HEK293 (cell line): ENCODE results near the gene KIF17.

Experiments
- CTCF ChIA-PET: fragments of 350-600 bp; formaldehyde crosslinking; extraction: SDS; loops from one replicate; lab custom pipeline; 2021; ENCODE audit warnings: antibody characterized with exemption; lab: Yijun Ruan, JAX
- POLR2A ChIA-PET: fragments of 300-600 bp; formaldehyde crosslinking; extraction: SDS; loops from one replicate; lab custom pipeline; 2020; ENCODE audit warnings: antibody characterized with exemption, inconsistent platforms; lab: Yijun Ruan, JAX
- H3K27ac ChIP-seq: fragments of 200-500 bp; sonication (Bioruptor generic); 2 replicates; pipeline ENCODE4 v1.5.1; 2014; ENCODE audit warnings: low read depth, low read length, control low read depth, inconsistent platforms; ENCODE audit errors: extremely low read depth
- H3K36me3 ChIP-seq, 2 experiments: fragments of 200-500 bp in 1 of 2; sonication (Bioruptor generic) in 1 of 2; 1 replicate in 1 of 2; 2 replicates in 1 of 2; pipeline ENCODE4 v1.5.1; 2014 to 2017; ENCODE audit warnings: inconsistent platforms in 2 of 2, low read length in 2 of 2; ENCODE audit not compliant: control insufficient read depth in 2 of 2, insufficient read depth in 1 of 2
- H3K4me1 ChIP-seq: fragments of 200-500 bp; sonication (Bioruptor generic); 2 replicates; pipeline ENCODE4 v1.5.1; 2014; ENCODE audit warnings: mild to moderate bottlenecking, low read length, inconsistent platforms; ENCODE audit not compliant: control insufficient read depth, insufficient read depth
- H3K4me3 ChIP-seq: 2 replicates; pipeline ENCODE4 v1.5.1; 2011; ENCODE audit warnings: low read depth, mild to moderate bottlenecking, control low read depth, low read length, moderate library complexity
- H3K9me3 ChIP-seq: fragments of 200-500 bp; sonication (Bioruptor generic); 2 replicates; pipeline ENCODE4 v1.5.1; 2014; ENCODE audit warnings: low read depth, low read length, inconsistent platforms; ENCODE audit not compliant: control insufficient read depth, insufficient read depth
- REST ChIP-seq: fragments of 450-650 bp; formaldehyde crosslinking; IDR thresholded peaks from 2 replicates; pipeline ENCODE4 v1.5.1; 2016; ENCODE audit warnings: missing biosample characterization, missing genetic modification characterization
- ZBTB21 ChIP-seq: fragments of 450-650 bp; formaldehyde crosslinking; IDR thresholded peaks from 2 replicates; pipeline ENCODE4 v1.5.1; 2017; ENCODE audit warnings: missing biosample characterization, missing genetic modification characterization
- ZNF157 ChIP-seq: fragments of 450-650 bp; formaldehyde crosslinking; IDR thresholded peaks from 2 replicates; pipeline ENCODE4 v1.5.1; 2016; ENCODE audit warnings: missing biosample characterization, missing genetic modification characterization
- ZNF175 ChIP-seq: fragments of 450-650 bp; formaldehyde crosslinking; IDR thresholded peaks from 2 replicates; pipeline ENCODE4 v1.5.1; 2016; ENCODE audit warnings: missing biosample characterization, missing genetic modification characterization
- ZNF354C ChIP-seq: fragments of 450-650 bp; formaldehyde crosslinking; IDR thresholded peaks from 2 replicates; pipeline ENCODE4 v1.5.1; 2016; ENCODE audit warnings: missing biosample characterization, missing genetic modification characterization, low read depth, borderline replicate concordance
- ZNF37A ChIP-seq: fragments of 450-650 bp; IDR thresholded peaks from 2 replicates; pipeline ENCODE4 v1.5.1; 2018; ENCODE audit warnings: missing biosample characterization, missing genetic modification characterization
- ZNF580 ChIP-seq: fragments of 450-650 bp; formaldehyde crosslinking; IDR thresholded peaks from 2 replicates; pipeline ENCODE4 v1.5.1; 2016; ENCODE audit warnings: missing biosample characterization, missing genetic modification characterization
- ZNF624 ChIP-seq: fragments of 450-650 bp; formaldehyde crosslinking; IDR thresholded peaks from 2 replicates; pipeline ENCODE4 v1.5.1; 2017; ENCODE audit warnings: missing biosample characterization, missing genetic modification characterization
- ZNF692 ChIP-seq: fragments of 450-650 bp; formaldehyde crosslinking; IDR thresholded peaks from 2 replicates; pipeline ENCODE4 v1.5.1; 2016; ENCODE audit warnings: missing biosample characterization, missing genetic modification characterization
- ZNF785 ChIP-seq: fragments of 450-650 bp; formaldehyde crosslinking; IDR thresholded peaks from 2 replicates; pipeline ENCODE4 v1.5.1; 2016; ENCODE audit warnings: missing biosample characterization, missing genetic modification characterization
- TF ChIP-seq, protein P1 (sequence below): fragments of 450-650 bp; formaldehyde crosslinking; conservative IDR thresholded peaks from 2 replicates; pipeline ENCODE4 v1.5.1; 2016; ENCODE audit warnings: low read depth, missing biosample characterization, missing genetic modification characterization
- TF ChIP-seq, protein P2 (sequence below): fragments of 450-650 bp; formaldehyde crosslinking; IDR thresholded peaks from 2 replicates; pipeline ENCODE4 v1.5.1; 2016; ENCODE audit warnings: missing biosample characterization, missing genetic modification characterization

KIF17 gene

DNA sequence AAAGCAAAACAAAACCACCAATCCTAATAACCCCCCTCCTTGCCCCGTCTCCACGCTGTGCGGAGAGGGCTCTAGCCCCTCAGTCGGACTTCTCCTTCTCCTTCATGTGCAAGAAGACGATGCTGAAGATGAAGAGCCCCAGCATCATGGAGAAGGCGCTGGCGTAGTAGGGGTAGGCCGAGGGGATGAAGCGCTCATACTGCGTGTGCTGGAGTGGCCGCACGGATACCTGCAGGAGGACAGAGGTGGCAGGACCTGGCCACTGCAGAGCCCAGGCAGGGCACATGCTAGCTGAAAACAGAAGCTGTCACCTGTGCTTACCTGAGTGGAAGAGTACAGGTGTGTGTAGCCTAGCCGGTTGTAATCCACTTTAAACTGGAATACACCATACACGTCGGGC lies 65.5 kb downstream of the KIF17 start:
- TF ChIP-seq ZNF175 (tag by site-specific recombination) (no peak), ZNF692 (tag by site-specific recombination) (no peak), ZNF624 (tag by site-specific recombination) (no peak), ZNF785 (tag by site-specific recombination) (no peak), ZNF354C (no peak), ZBTB21 (no peak), ZNF580 (tag by site-specific recombination) (no peak), ZNF37A (tag by site-specific recombination) (no peak), ZNF157 (tag by site-specific recombination) (no peak), REST (tag by site-specific recombination) (no peak)
- TF ChIP-seq, protein P1, sequence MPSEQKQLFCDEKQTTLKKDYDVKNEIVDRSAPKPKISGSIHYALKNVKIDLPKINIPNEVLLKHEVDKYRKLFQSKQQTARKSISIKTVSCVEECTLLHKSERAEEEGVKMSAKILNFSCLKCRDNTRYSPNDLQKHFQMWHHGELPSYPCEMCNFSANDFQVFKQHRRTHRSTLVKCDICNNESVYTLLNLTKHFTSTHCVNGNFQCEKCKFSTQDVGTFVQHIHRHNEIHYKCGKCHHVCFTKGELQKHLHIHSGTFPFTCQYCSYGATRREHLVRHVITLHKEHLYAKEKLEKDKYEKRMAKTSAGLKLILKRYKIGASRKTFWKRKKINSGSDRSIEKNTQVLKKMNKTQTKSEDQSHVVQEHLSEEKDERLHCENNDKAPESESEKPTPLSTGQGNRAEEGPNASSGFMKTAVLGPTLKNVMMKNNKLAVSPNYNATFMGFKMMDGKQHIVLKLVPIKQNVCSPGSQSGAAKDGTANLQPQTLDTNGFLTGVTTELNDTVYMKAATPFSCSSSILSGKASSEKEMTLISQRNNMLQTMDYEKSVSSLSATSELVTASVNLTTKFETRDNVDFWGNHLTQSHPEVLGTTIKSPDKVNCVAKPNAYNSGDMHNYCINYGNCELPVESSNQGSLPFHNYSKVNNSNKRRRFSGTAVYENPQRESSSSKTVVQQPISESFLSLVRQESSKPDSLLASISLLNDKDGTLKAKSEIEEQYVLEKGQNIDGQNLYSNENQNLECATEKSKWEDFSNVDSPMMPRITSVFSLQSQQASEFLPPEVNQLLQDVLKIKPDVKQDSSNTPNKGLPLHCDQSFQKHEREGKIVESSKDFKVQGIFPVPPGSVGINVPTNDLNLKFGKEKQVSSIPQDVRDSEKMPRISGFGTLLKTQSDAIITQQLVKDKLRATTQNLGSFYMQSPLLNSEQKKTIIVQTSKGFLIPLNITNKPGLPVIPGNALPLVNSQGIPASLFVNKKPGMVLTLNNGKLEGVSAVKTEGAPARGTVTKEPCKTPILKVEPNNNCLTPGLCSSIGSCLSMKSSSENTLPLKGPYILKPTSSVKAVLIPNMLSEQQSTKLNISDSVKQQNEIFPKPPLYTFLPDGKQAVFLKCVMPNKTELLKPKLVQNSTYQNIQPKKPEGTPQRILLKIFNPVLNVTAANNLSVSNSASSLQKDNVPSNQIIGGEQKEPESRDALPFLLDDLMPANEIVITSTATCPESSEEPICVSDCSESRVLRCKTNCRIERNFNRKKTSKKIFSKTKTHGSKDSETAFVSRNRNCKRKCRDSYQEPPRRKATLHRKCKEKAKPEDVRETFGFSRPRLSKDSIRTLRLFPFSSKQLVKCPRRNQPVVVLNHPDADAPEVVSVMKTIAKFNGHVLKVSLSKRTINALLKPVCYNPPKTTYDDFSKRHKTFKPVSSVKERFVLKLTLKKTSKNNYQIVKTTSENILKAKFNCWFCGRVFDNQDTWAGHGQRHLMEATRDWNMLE: no peak
- TF ChIP-seq, protein P2, sequence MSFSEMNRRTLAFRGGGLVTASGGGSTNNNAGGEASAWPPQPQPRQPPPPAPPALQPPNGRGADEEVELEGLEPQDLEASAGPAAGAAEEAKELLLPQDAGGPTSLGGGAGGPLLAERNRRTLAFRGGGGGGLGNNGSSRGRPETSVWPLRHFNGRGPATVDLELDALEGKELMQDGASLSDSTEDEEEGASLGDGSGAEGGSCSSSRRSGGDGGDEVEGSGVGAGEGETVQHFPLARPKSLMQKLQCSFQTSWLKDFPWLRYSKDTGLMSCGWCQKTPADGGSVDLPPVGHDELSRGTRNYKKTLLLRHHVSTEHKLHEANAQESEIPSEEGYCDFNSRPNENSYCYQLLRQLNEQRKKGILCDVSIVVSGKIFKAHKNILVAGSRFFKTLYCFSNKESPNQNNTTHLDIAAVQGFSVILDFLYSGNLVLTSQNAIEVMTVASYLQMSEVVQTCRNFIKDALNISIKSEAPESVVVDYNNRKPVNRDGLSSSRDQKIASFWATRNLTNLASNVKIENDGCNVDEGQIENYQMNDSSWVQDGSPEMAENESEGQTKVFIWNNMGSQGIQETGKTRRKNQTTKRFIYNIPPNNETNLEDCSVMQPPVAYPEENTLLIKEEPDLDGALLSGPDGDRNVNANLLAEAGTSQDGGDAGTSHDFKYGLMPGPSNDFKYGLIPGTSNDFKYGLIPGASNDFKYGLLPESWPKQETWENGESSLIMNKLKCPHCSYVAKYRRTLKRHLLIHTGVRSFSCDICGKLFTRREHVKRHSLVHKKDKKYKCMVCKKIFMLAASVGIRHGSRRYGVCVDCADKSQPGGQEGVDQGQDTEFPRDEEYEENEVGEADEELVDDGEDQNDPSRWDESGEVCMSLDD (tag by site-specific recombination): no peak
- TF ChIP-seq, all 188 proteins: peak for 0
- POLR2A ChIA-PET: interaction anchor here (1.2 to 1.4 kb wide), 2 partner anchors 9 kb away, joined by 3 to 4 read pairs; partner anchors contain the start of gene DDOST
- Histone ChIP-seq H3K9me3 (no peaks in the 10 kb centered on the region), H3K4me1 (no peaks in the 10 kb centered on the region), H3K27ac (no peak overlapping the region), H3K36me3 (peaks cover 38 to 98% of the 10 kb centered on the region in 2 experiments), H3K4me3 (no peak overlapping the region)
- CTCF ChIA-PET: interaction anchor here (1.1 to 1.2 kb wide), 2 partner anchors 9 to 19 kb away, joined by 3 read pairs; no protein-coding TSS in a partner anchor
